Brain microvascular endothelial cell (primary cell): Measurements from ENCODE around the gene NECAB3.

Experiments
- DNase-seq: peaks from one replicate; pipeline ENCODE4 v3.0.0-alpha.2; 2020
- H3K27ac ChIP-seq: fragments of 250-450 bp; sonication (Bioruptor Pico); 2 replicates; pipeline ENCODE4 v1.5.1; 2020; ENCODE audit warnings: mild to moderate bottlenecking, moderate library complexity
- H3K27me3 ChIP-seq: fragments of 250-450 bp; sonication (Bioruptor Pico); replicated peaks from 2 replicates; pipeline ENCODE4 v1.5.1; 2020; ENCODE audit warnings: mild to moderate bottlenecking
- H3K36me3 ChIP-seq: fragments of 250-450 bp; sonication (Bioruptor Pico); replicated peaks from 2 replicates; pipeline ENCODE4 v1.5.1; 2020; ENCODE audit warnings: mild to moderate bottlenecking
- H3K4me3 ChIP-seq: 2 replicates; pipeline ENCODE4 v1.5.1; 2011; ENCODE audit warnings: low read depth, mild to moderate bottlenecking, control low read depth, low read length, moderate library complexity
- in situ Hi-C: cut with HindIII; loops from 2 replicates; pipeline ENCODE4 v1.10.0; 2017; ENCODE audit warnings: low sequenced_read_pairs, low pct_ligation_motif_present
- TF ChIP-seq, protein P1 (sequence below): IDR thresholded peaks from 2 replicates; pipeline ENCODE4 v1.5.1; 2011; ENCODE audit warnings: low read depth, mild to moderate bottlenecking, moderate library complexity, low read length, control low read depth, inconsistent platforms; ENCODE audit errors: missing control alignments

NECAB3 gene

DNA sequence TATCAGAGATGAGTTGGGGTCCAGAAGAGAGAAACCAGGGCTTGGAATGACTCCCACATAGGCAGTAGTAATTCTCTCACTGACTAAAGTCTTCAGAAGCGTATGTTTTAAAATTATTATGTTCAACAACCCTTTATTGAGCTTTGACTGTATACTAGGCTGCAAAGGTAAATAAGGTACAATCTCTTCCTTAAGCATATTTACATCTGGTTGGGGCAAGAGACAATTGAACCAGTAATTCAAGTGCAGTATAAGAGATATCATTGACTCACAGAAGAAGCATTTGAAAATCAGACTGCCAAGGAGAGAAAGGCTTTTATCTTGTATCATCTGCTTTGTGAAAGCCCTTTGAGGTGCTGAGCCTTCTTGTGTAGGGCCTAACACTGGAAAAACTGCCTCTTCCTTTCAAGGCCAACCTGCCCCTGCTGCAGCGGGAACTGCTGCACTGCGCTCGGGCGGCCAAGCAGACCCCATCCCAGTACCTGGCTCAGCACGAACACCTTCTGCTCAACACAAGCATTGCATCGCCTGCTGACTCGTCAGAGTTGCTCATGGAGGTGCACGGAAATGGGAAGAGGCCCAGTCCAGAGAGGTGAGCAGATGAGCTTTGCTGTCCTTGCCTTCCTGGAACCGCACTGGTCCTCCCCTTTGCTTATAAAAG is 51.4 kb downstream of the NECAB3 start:
- DNase-seq: no peak
- no peaks in the 10 kb centered on the region for H3K27me3 ChIP-seq
- H3K27ac ChIP-seq: no peak overlapping the region
- peaks cover 4% of the 10 kb centered on the region for H3K36me3 ChIP-seq
- TF ChIP-seq, protein P1, sequence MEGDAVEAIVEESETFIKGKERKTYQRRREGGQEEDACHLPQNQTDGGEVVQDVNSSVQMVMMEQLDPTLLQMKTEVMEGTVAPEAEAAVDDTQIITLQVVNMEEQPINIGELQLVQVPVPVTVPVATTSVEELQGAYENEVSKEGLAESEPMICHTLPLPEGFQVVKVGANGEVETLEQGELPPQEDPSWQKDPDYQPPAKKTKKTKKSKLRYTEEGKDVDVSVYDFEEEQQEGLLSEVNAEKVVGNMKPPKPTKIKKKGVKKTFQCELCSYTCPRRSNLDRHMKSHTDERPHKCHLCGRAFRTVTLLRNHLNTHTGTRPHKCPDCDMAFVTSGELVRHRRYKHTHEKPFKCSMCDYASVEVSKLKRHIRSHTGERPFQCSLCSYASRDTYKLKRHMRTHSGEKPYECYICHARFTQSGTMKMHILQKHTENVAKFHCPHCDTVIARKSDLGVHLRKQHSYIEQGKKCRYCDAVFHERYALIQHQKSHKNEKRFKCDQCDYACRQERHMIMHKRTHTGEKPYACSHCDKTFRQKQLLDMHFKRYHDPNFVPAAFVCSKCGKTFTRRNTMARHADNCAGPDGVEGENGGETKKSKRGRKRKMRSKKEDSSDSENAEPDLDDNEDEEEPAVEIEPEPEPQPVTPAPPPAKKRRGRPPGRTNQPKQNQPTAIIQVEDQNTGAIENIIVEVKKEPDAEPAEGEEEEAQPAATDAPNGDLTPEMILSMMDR: no peak
- H3K4me3 ChIP-seq: no peak overlapping the region
- in situ Hi-C loops: no loop called here

DNA sequence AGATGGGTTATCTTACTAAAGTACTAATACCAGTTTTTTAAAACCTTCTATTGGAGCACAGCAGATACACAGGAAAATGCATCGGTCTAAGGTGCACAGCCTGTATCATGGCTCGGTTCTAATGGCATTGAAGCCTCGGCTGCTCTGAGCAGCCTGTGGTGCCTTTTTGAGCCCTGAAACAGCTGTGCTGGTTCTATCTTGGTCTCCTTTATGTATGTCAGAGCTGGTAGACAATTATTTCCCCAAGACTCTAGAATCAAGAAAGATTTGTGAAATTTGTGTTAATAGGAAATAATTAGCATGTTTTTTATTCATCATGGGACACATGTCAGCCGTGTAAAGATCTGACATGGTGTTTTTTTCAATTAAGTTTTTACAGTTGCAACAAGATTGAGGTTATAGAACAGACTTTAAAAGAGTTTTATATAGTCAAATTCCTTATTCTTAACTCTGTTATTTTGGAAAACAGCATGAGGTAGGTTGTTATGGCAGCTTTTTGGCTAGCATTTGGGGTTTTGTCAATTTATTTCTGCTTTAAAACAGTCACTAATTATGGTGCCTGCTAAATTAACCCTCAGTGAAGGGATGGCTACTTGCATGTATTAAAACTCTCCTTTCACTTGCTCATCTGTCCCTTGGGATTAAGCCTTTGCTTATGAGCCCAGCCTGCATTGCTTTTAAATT is 52.4 kb downstream of the NECAB3 start:
- no peak overlapping the region for H3K27ac ChIP-seq
- in situ Hi-C loops: no loop called here
- H3K36me3 ChIP-seq: peaks cover 4% of the 10 kb centered on the region

DNA sequence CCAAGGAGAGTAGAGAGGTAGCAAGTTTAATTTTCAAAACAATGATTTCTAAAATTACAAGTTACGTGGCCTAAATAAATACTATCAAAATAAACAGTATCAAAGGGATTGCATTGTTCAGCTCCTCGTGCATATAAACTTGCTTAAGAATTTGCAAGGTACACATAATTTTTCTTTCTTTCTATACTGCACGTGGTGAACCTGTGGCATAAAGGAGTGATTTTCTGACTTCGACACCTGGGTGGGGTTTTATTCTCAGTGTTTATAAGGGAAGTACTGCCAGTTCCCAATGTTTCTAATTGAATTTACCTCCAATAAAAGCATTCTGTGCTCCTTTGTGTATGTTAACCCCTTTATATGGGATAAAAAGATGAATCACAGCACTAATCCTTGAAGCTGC is 62.2 kb downstream of the NECAB3 start:
- no peak for DNase-seq
- Histone ChIP-seq H3K36me3 (no peaks in the 10 kb centered on the region), H3K27ac (no peak overlapping the region), H3K4me3 (no peak overlapping the region), H3K27me3 (no peaks in the 10 kb centered on the region)
- TF ChIP-seq, protein P1: no peak
- in situ Hi-C loops: no loop called here

More for the DNA sequence above, 52.4 kb downstream of the NECAB3 start:
- Histone ChIP-seq H3K27me3 (no peaks in the 10 kb centered on the region), H3K4me3 (no peak overlapping the region)
- TF ChIP-seq, protein P1: no peak
- DNase-seq: no peak

DNA sequence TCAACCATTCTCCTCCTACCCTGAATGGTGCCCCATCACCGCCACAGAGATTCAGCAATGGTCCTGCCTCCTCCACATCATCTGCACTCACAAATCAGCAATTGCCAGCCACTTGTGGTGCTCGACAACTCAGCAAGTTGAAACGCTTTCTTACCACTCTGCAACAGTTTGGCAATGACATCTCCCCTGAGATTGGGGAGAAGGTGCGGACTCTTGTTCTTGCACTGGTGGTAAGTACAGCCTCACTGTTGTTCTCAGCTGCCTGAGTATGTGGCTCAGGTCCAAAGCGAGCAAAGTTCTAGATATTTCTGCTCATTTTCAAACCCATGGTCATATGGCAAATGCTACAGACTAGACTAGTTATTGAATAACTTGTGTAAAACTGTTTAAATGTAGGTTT is 63.1 kb downstream of the NECAB3 start:
- Histone ChIP-seq H3K36me3 (no peaks in the 10 kb centered on the region), H3K27ac (no peak overlapping the region), H3K27me3 (no peaks in the 10 kb centered on the region), H3K4me3 (no peak overlapping the region)
- DNase-seq: no peak
- TF ChIP-seq, protein P1: no peak
- in situ Hi-C loops: no loop called here

DNA sequence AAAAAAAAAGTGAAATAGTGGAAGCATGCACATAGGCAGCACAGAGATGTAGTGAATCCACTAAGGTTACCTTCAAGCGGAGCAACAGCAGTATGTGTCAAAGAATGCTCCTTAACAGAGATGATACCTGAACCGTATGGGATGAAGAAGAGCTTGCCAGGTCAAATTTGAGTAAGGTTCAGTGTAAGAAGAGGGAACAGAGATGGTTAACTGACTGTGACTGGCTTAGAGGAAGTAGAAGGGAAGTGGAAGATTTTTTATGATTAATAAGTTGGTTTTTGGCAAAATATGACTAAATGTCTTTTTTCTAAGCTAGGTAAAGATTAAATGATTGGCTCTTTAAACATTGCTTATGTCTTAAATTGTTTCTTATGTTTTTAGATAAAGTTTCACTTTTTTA is 64.7 kb downstream of the NECAB3 start:
- Histone ChIP-seq H3K27ac (no peak overlapping the region), H3K36me3 (no peaks in the 10 kb centered on the region), H3K4me3 (no peak overlapping the region), H3K27me3 (no peaks in the 10 kb centered on the region)
- in situ Hi-C loops: loop anchor here (5.0 kb wide), 1 partner anchor 37 kb away; no protein-coding TSS in a partner anchor
- TF ChIP-seq, protein P1: no peak
- no peak for DNase-seq
